K562 (cell line): ENCODE results near the gene RSPRY1. TPM values are rescaled to one million over a fixed set of nuclear protein-coding genes. Genes with fewer than 3 reads are reported as not detected.
A peak's percentile ranks its signal among the peaks of the same experiment; 100 is the strongest.

Experiments used
- ATF2 ChIP-seq: sonication (generic); formaldehyde crosslinking; IDR thresholded peaks from 2 replicates; pipeline ENCODE4 v1.8.1; 2022; ENCODE audit warnings: missing genetic modification reagents
- CREB1 ChIP-seq, 2 experiments: sonication (generic) in 1 of 2; formaldehyde crosslinking in 1 of 2; IDR thresholded peaks; 2 replicates each; pipeline versions ENCODE4 v1.6.1 to v1.8.0; 2012 to 2022; ENCODE audit warnings: inconsistent platforms in 1 of 2, mild to moderate bottlenecking in 1 of 2, missing genetic modification reagents in 1 of 2, moderate library complexity in 1 of 2
- CTCF ChIP-seq, 3 experiments: IDR thresholded peaks in 2 of 3; conservative IDR thresholded peaks in 1 of 3; 2 replicates each; pipeline ENCODE4 v1.5.1; 2011 to 2012; ENCODE audit warnings: low read length in 3 of 3, mild to moderate bottlenecking in 3 of 3, control low read depth in 2 of 3, improper control_type of control experiment in 1 of 3, inconsistent platforms in 1 of 3, low read depth in 1 of 3, mixed read lengths in 1 of 3, moderate library complexity in 1 of 3; ENCODE audit not compliant: insufficient read depth in 2 of 3
- CXXC5 ChIP-seq: fragments of 250-450 bp; sonication (Bioruptor Pico); IDR thresholded peaks from 2 replicates; pipeline ENCODE4 v1.8.0; 2022; ENCODE audit warnings: inconsistent platforms, mild to moderate bottlenecking, moderate library complexity
- ETS1 ChIP-seq: conservative IDR thresholded peaks from 2 replicates; pipeline ENCODE4 v1.6.1; 2011; ENCODE audit warnings: low read depth, mild to moderate bottlenecking, low read length; ENCODE audit not compliant: control insufficient read depth
- NCOA6 ChIP-seq: fragments of 450-650 bp; IDR thresholded peaks from 2 replicates; pipeline ENCODE4 v1.6.1; 2017; ENCODE audit warnings: mild to moderate bottlenecking
- RAD51 ChIP-seq: fragments of 450-650 bp; IDR thresholded peaks from 2 replicates; pipeline ENCODE4 v1.7.1; 2016; ENCODE audit warnings: low read depth, mild to moderate bottlenecking, borderline replicate concordance
- RBM39 ChIP-seq: fragments of 200-400 bp; formaldehyde crosslinking; optimal IDR thresholded peaks from 2 replicates; pipeline ENCODE3; 2018; ENCODE audit warnings: low read depth, low read length
- SAFB ChIP-seq: fragments of 200-400 bp; formaldehyde crosslinking; IDR thresholded peaks from 2 replicates; pipeline ENCODE4 v1.6.1; 2017; ENCODE audit warnings: low read depth, low read length, borderline replicate concordance
- UBTF ChIP-seq, 2 experiments: IDR thresholded peaks; 2 replicates each; pipeline ENCODE4 v1.6.1; 2012; ENCODE audit warnings: improper control_type of control experiment in 2 of 2, low read depth in 2 of 2, low read length in 2 of 2, borderline replicate concordance in 1 of 2
- ZBTB1 ChIP-seq: sonication (generic); formaldehyde crosslinking; IDR thresholded peaks from 2 replicates; pipeline ENCODE4 v1.8.1; 2023; ENCODE audit warnings: missing genetic modification reagents, low read depth, mild to moderate bottlenecking, borderline replicate concordance
- ZFX ChIP-seq: sonication (generic); formaldehyde crosslinking; IDR thresholded peaks from 2 replicates; pipeline ENCODE4 v1.8.0; 2022; ENCODE audit warnings: mild to moderate bottlenecking, missing genetic modification reagents, moderate library complexity
- ZNF263 ChIP-seq: sonication (generic); formaldehyde crosslinking; IDR thresholded peaks from 2 replicates; pipeline ENCODE4 v1.8.0; 2022; ENCODE audit warnings: mild to moderate bottlenecking, missing genetic modification reagents, borderline replicate concordance
- ZNF449 ChIP-seq: fragments of 250-450 bp; sonication (Bioruptor Pico); IDR thresholded peaks from 2 replicates; pipeline ENCODE4 v1.8.0; 2022; ENCODE audit warnings: moderate library complexity, mild to moderate bottlenecking, inconsistent platforms
- ZNF511 ChIP-seq: sonication (generic); formaldehyde crosslinking; IDR thresholded peaks from 2 replicates; pipeline ENCODE4 v1.8.0; 2022; ENCODE audit warnings: mild to moderate bottlenecking, missing genetic modification reagents
- ZNF778 ChIP-seq: fragments of 450-650 bp; formaldehyde crosslinking; IDR thresholded peaks from 2 replicates; pipeline ENCODE4 v1.4.0; 2020; ENCODE audit warnings: mild to moderate bottlenecking, moderate library complexity
- polyA plus RNA-seq, 8 experiments: library from polyadenylated mRNA; depleted of rRNA in 4 of 8; stranded (reverse) in 5 of 8; unstranded in 3 of 8; fragments of >200 nt; fragmentation: Nextera tagmentation in 2 of 8; fragmentation: Illumina TruSeq in 1 of 8; extraction: Ambion mirVana in 2 of 8; extraction: Trizol in 1 of 8; gene quantifications; 2 replicates each; pipeline versions ENCODE4 v1.2.1 to v1.2.3, GENCODE V29; 2011 to 2014; ENCODE audit warnings: inconsistent platforms in 1 of 8, missing spikeins in 1 of 8
- total RNA-seq, 7 experiments: library from RNA; depleted of rRNA in 6 of 7; stranded (reverse); fragments of >200 nt in 6 of 7; fragmentation: Illumina TruSeq in 2 of 7; extraction: Trizol in 2 of 7; gene quantifications; 2 replicates each; pipeline versions ENCODE4 v1.2.1 to v1.2.3, GENCODE V29; 2011 to 2021; ENCODE audit warnings: low replicate concordance in 1 of 7

The RSPRY1 gene
- total and polyA plus RNA-seq, 9 of the 15 experiments (the other 6 are each of a cell fraction or from before 2014, with no cell fraction given): 10.2 to 27.8 (median 20.8) TPM

GRCh38 chr16:57284209-57284951, 98.3 kb downstream of the RSPRY1 start, which contains the start of gene PLLP (continued):
- TF ChIP-seq ETS1: 0 out of 2 replicates have a peak, but pooled peaks have one; percentile 60
- peak; percentile 64 for TF ChIP-seq SAFB
- TF ChIP-seq NCOA6: peak; percentile 97
- TF ChIP-seq ZNF778 (CRISPR knock-in tag): no peak
- TF ChIP-seq ZNF511 (CRISPR knock-in tag): peak; percentile 94
- TF ChIP-seq CXXC5 (CRISPR knock-in tag): peak; percentile 90
- no peak for TF ChIP-seq RAD51
- 0 out of 6 replicates have a peak, but pooled peaks of 1 of the 3 experiments have one; percentile 4 for TF ChIP-seq CTCF (IDR thresholded peaks at IDR 0.05 in 2 of 3, conservative IDR thresholded peaks at IDR 0.05 in 1 of 3; ENCODE audit: insufficient read depth in 2 of 3, low read depth in 1 of 3, low read length in 3 of 3)
- TF ChIP-seq ATF2 (CRISPR knock-in tag): peak; percentile 67; the same call in 1 of the 2 replicates
- peak; percentile 61; the same call in 1 of the 2 replicates for TF ChIP-seq ZBTB1 (CRISPR knock-in tag)
- TF ChIP-seq CREB1 (IDR thresholded peaks at IDR 0.05): no peak; the same call in 1 of the 2 replicates
- TF ChIP-seq CREB1 (CRISPR knock-in tag; IDR thresholded peaks at IDR 0.05): peak; percentile 66
- 0 out of 4 replicates have a peak, but pooled peaks of 1 of the 2 experiments have one; percentile 31 for TF ChIP-seq UBTF (IDR thresholded peaks at IDR 0.05; ENCODE audit: borderline replicate concordance in 1 of 2, low read depth in 2 of 2, low read length in 2 of 2)
- TF ChIP-seq ZNF263: 0 out of 2 replicates have a peak, but pooled peaks have one; percentile 13
- TF ChIP-seq RBM39: no peak
- TF ChIP-seq ZFX (CRISPR knock-in tag): peak; percentile 76
- no peak for TF ChIP-seq ZNF449
